HCT116 (cell line): ENCODE data around the gene IGFBP2. TPM values are rescaled to one million over a fixed set of nuclear protein-coding genes. Genes with fewer than 3 reads are reported as not detected.

Source experiments
- ATAC-seq: fragments of 200-7000 bp; cut with Tn5 transposase; 2 replicates; pipeline ENCODE4 v1.9.1; 2020; ENCODE audit warnings: mild to moderate bottlenecking, moderate library complexity
- BruUV-seq: library from RNA; stranded (reverse); fragments of 400-500 nt; replicated peaks from 2 replicates; lab custom pipeline; 2021; lab: Mats Ljungman, UMichigan
- CTCF ChIA-PET: fragments of 300-600 bp; sonication (Branson Sonifier 250); formaldehyde crosslinking; loops from one replicate; lab custom pipeline; 2021; ENCODE audit warnings: antibody characterized with exemption; lab: Charles Lee
- POLR2A ChIA-PET: fragments of 300-600, 350-600 bp; sonication (Branson Sonifier 250); formaldehyde crosslinking; loops from one replicate; lab custom pipeline; 2021; ENCODE audit warnings: antibody characterized with exemption; lab: Charles Lee
- RAD21 ChIA-PET, 2 experiments: fragments of 300-600 bp; sonication (Branson Sonifier 250); formaldehyde crosslinking; loops; one replicate each; lab custom pipeline; 2023; ENCODE audit warnings: low total read pairs in 2 of 2; ENCODE audit not compliant: uncharacterized antibody in 2 of 2, unreplicated experiment in 2 of 2, low non-redundant PET in 1 of 2; lab: Charles Lee
- DNase-seq: peaks from one replicate; pipeline ENCODE4 v3.0.0-alpha.2; 2010; ENCODE audit warnings: low read depth, low spot score
- H2AFZ ChIP-seq: fragments of 200-600 bp; shearing (Covaris generic), sonication (generic); 2 replicates; pipeline ENCODE4 v1.6.1; 2017; ENCODE audit warnings: low read depth, mixed run types, mixed read lengths, antibody characterized with exemption, low read length; ENCODE audit not compliant: poor library complexity, severe bottlenecking
- H3K27ac ChIP-seq: 2 replicates; pipeline ENCODE4 v1.5.1; 2012; ENCODE audit warnings: low read depth, low read length
- H3K27me3 ChIP-seq: fragments of 200-600 bp; sonication (generic); 2 replicates; pipeline ENCODE4 v1.6.1; 2016; ENCODE audit warnings: mixed run types, low read length, mixed read lengths; ENCODE audit not compliant: insufficient read depth
- H3K36me3 ChIP-seq, 2 experiments: fragments of 200-500 bp in 1 of 2; fragments of 200-600 bp in 1 of 2; sonication (Bioruptor generic) in 1 of 2; sonication (generic) in 1 of 2; 2 replicates each; pipeline versions ENCODE4 v1.5.1 to v1.6.1; 2014 to 2016; ENCODE audit warnings: low read length in 2 of 2, inconsistent platforms in 1 of 2, mixed read lengths in 1 of 2, mixed run types in 1 of 2; ENCODE audit not compliant: insufficient read depth in 2 of 2, control insufficient read depth in 1 of 2
- H3K4me1 ChIP-seq, 2 experiments: fragments of 200-600 bp in 1 of 2; sonication (generic) in 1 of 2; 2 replicates each; pipeline versions ENCODE4 v1.5.1 to v1.6.1; 2012 to 2017; ENCODE audit warnings: low read length in 2 of 2, inconsistent platforms in 1 of 2, mild to moderate bottlenecking in 1 of 2, mixed read lengths in 1 of 2, mixed run types in 1 of 2, moderate library complexity in 1 of 2; ENCODE audit not compliant: insufficient read depth in 2 of 2, control insufficient read depth in 1 of 2
- H3K4me2 ChIP-seq: fragments of 200-600 bp; sonication (generic); 2 replicates; pipeline ENCODE4 v1.6.1; 2017; ENCODE audit warnings: mixed run types, low read length, mixed read lengths
- H3K4me3 ChIP-seq, 2 experiments: fragments of 200-600 bp in 1 of 2; sonication (generic) in 1 of 2; replicated peaks in 1 of 2; 2 replicates each; pipeline ENCODE4 v1.5.1; 2011 to 2016; ENCODE audit warnings: low read length in 2 of 2, control low read depth in 1 of 2, low read depth in 1 of 2, mild to moderate bottlenecking in 1 of 2, mixed read lengths in 1 of 2, mixed run types in 1 of 2
- H3K79me2 ChIP-seq: fragments of 200-600 bp; sonication (generic); 2 replicates; pipeline ENCODE4 v1.6.1; 2017; ENCODE audit warnings: mild to moderate bottlenecking, mixed run types, low read length, moderate library complexity, mixed read lengths; ENCODE audit not compliant: insufficient read depth
- H3K9ac ChIP-seq: fragments of 200-600 bp; sonication (generic); 2 replicates; pipeline ENCODE4 v1.6.1; 2016; ENCODE audit warnings: low read length, mixed read lengths
- H3K9me2 ChIP-seq: fragments of 200-600 bp; sonication (generic), shearing (Covaris generic); 2 replicates; pipeline ENCODE4 v1.6.1; 2017; ENCODE audit warnings: mixed run types, mild to moderate bottlenecking, moderate library complexity; ENCODE audit not compliant: insufficient read depth
- H3K9me3 ChIP-seq, 2 experiments: fragments of 200-500 bp in 1 of 2; fragments of 200-600 bp in 1 of 2; sonication (Bioruptor generic) in 1 of 2; sonication (generic) in 1 of 2; 2 replicates each; pipeline ENCODE4 v1.6.1; 2014 to 2017; ENCODE audit warnings: low read length in 2 of 2, mixed read lengths in 2 of 2, inconsistent platforms in 1 of 2, low read depth in 1 of 2, mild to moderate bottlenecking in 1 of 2, mixed run types in 1 of 2, moderate library complexity in 1 of 2; ENCODE audit not compliant: control insufficient read depth in 1 of 2, insufficient read depth in 1 of 2
- H4K20me1 ChIP-seq: fragments of 200-600 bp; sonication (generic), shearing (Covaris generic); 2 replicates; pipeline ENCODE4 v1.6.1; 2017; ENCODE audit warnings: mixed run types, mild to moderate bottlenecking, moderate library complexity; ENCODE audit not compliant: insufficient read depth
- ATF3 ChIP-seq: IDR thresholded peaks from 2 replicates; pipeline ENCODE4 v1.6.1; 2012
- CEBPB ChIP-seq: IDR thresholded peaks from 2 replicates; pipeline ENCODE4 v1.6.1; 2012; ENCODE audit warnings: low read depth
- CTCF ChIP-seq, 3 experiments: fragments of 200-600 bp in 1 of 3; sonication (generic) in 1 of 3; IDR thresholded peaks in 2 of 3; conservative IDR thresholded peaks in 1 of 3; 2 replicates each; pipeline ENCODE4 v1.5.1; 2012 to 2017; ENCODE audit warnings: low read depth in 2 of 3, low read length in 2 of 3, antibody characterized with exemption in 1 of 3, borderline replicate concordance in 1 of 3, control low read depth in 1 of 3, mild to moderate bottlenecking in 1 of 3, mixed read lengths in 1 of 3, mixed run types in 1 of 3, moderate library complexity in 1 of 3; ENCODE audit not compliant: insufficient read depth in 1 of 3
- EGR1 ChIP-seq: IDR thresholded peaks from 2 replicates; pipeline ENCODE4 v1.6.1; 2012; ENCODE audit warnings: low read depth
- EZH2 ChIP-seq: fragments of 200-600 bp; sonication (generic); IDR thresholded peaks from 2 replicates; pipeline ENCODE4 v1.6.1; 2017; ENCODE audit warnings: antibody characterized with exemption, mixed run types
- EZH2phosphoT487 ChIP-seq: fragments of 200-600 bp; IDR thresholded peaks from 2 replicates; pipeline ENCODE4 v1.6.1; 2018; ENCODE audit warnings: antibody characterized with exemption, borderline replicate concordance
- FOSL1 ChIP-seq: IDR thresholded peaks from 2 replicates; pipeline ENCODE4 v1.6.1; 2012; ENCODE audit warnings: low read depth
- POLR2AphosphoS5 ChIP-seq: IDR thresholded peaks from 2 replicates; pipeline ENCODE4 v1.6.1; 2011; ENCODE audit warnings: mild to moderate bottlenecking, low read depth, low read length, moderate library complexity
- SIN3A ChIP-seq: IDR thresholded peaks from 2 replicates; pipeline ENCODE4 v1.6.1; 2012; ENCODE audit warnings: low read depth
- SP1 ChIP-seq: IDR thresholded peaks from 2 replicates; pipeline ENCODE4 v1.6.1; 2012; ENCODE audit warnings: low read depth
- SRF ChIP-seq: IDR thresholded peaks from 2 replicates; pipeline ENCODE4 v1.6.1; 2012; ENCODE audit warnings: low read depth
- YY1 ChIP-seq: IDR thresholded peaks from 2 replicates; pipeline ENCODE4 v1.6.1; 2011; ENCODE audit warnings: low read length, low read depth, moderate library complexity, mild to moderate bottlenecking; ENCODE audit not compliant: insufficient replicate concordance; ENCODE audit errors: extremely low read depth
- ZFX ChIP-seq: fragments of 450-650 bp; IDR thresholded peaks from 2 replicates; pipeline ENCODE4 v1.6.1; 2017
- ZNF274 ChIP-seq: fragments of 200-500 bp; sonication (Bioruptor generic); IDR thresholded peaks from 2 replicates; pipeline ENCODE4 v1.6.1; 2014; ENCODE audit warnings: mild to moderate bottlenecking, low read depth, low read length, inconsistent platforms
- intact Hi-C: fragments of 100-400 bp; cut with micrococcal nuclease; formaldehyde crosslinking; loops from 2 replicates; pipeline ENCODE4 v1.10.0; 2022
- total RNA-seq: library from RNA; stranded (reverse); gene quantifications from one replicate; pipeline ENCODE4 v1.2.1, GENCODE V29; 2021; ENCODE audit not compliant: unreplicated experiment
- TF ChIP-seq, protein P1 (sequence below): IDR thresholded peaks from 2 replicates; pipeline ENCODE4 v1.6.1; 2012

Gene IGFBP2
- total RNA-seq, 1 experiment from 2014 or later = 143 TPM

GRCh38 chr2:216650626-216651257 is 17.5 kb downstream of the IGFBP2 start:
- Histone ChIP-seq H3K4me3 (no peak overlapping the region), H4K20me1 (no peaks in the 10 kb centered on the region), H3K36me3 (no peaks in the 10 kb centered on the region), H3K27ac (no peak overlapping the region), H3K9ac (no peak overlapping the region), H3K4me1 (peaks cover 2 to 22% of the 10 kb centered on the region in 2 experiments; a peak in 1 of 4 replicates), H3K79me2 (peaks cover 9% of the 10 kb centered on the region; the same call in 1 of the 2 replicates), H3K4me2 (0 out of 2 replicates have a peak overlapping the region, but pooled peaks have one; percentile 14), H2AFZ (no peak overlapping the region), H3K9me2 (no peaks in the 10 kb centered on the region), H3K9me3 (no peaks in the 10 kb centered on the region), H3K27me3 (no peaks in the 10 kb centered on the region)
- no TSS peak for BruUV-seq
- no peak for DNase-seq
- ChIA-PET RAD21 (no interaction called here), CTCF (interaction anchor here (1.6 kb wide), 1 partner anchor 428 kb away, joined by 3 read pairs; no protein-coding TSS in a partner anchor), POLR2A (no interaction called here)
- intact Hi-C loops = no loop called here
- TF ChIP-seq ZFX (no peak), SP1 (no peak), YY1 (no peak), SIN3A (no peak), CEBPB (no peak), ATF3 (no peak), CTCF (IDR thresholded peaks at IDR 0.05 in 2 of 3, conservative IDR thresholded peaks at IDR 0.05 in 1 of 3; ENCODE audit: borderline replicate concordance in 1 of 3, insufficient read depth in 1 of 3, low read depth in 2 of 3, low read length in 2 of 3) (no peak), EZH2 (no peak), SRF (no peak), EGR1 (no peak), EZH2phosphoT487 (no peak), FOSL1 (no peak), POLR2AphosphoS5 (no peak), ZNF274 (no peak)
- TF ChIP-seq, protein P1, sequence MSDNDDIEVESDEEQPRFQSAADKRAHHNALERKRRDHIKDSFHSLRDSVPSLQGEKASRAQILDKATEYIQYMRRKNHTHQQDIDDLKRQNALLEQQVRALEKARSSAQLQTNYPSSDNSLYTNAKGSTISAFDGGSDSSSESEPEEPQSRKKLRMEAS = no peak
- ATAC-seq = no peak
